GM23338 (cell line): ENCODE measurements around the gene PRPH2. TPM values are rescaled to one million over a fixed set of nuclear protein-coding genes. Genes with fewer than 3 reads are reported as not detected.

Experiments
- ATAC-seq: fragments of 200-7000 bp; cut with Tn5 transposase; 3 replicates; pipeline ENCODE4 v1.9.1; 2020
- DNase-seq: peaks from one replicate; pipeline ENCODE4 v3.0.0-alpha.2; 2015; ENCODE audit warnings: low spot score
- H2AFZ ChIP-seq: fragments of 200-600 bp; sonication (generic); 2 replicates; pipeline ENCODE4 v1.8.0; 2016; ENCODE audit warnings: antibody characterized with exemption, mild to moderate bottlenecking, moderate library complexity
- H3F3A ChIP-seq: fragments of 200-600 bp; sonication (generic); replicated peaks from 2 replicates; pipeline ENCODE4 v1.8.0; 2017; ENCODE audit warnings: antibody characterized with exemption, mixed run types, low read depth
- H3K27ac ChIP-seq: fragments of 200-600 bp; sonication (generic); 2 replicates; pipeline ENCODE4 v1.6.1; 2016; ENCODE audit warnings: low read depth
- H3K27me3 ChIP-seq: fragments of 200-600 bp; sonication (generic); 2 replicates; pipeline ENCODE4 v1.8.0; 2016; ENCODE audit warnings: mild to moderate bottlenecking, mixed run types, moderate library complexity; ENCODE audit not compliant: insufficient read depth
- H3K36me3 ChIP-seq: fragments of 200-600 bp; sonication (generic); 2 replicates; pipeline ENCODE4 v1.8.0; 2016; ENCODE audit warnings: mild to moderate bottlenecking; ENCODE audit not compliant: insufficient read depth
- H3K4me1 ChIP-seq: fragments of 200-600 bp; sonication (generic); 2 replicates; pipeline ENCODE4 v1.8.0; 2016; ENCODE audit warnings: mild to moderate bottlenecking, moderate library complexity; ENCODE audit not compliant: insufficient read depth
- H3K4me2 ChIP-seq: fragments of 200-600 bp; sonication (generic); 2 replicates; pipeline ENCODE4 v1.7.1; 2017; ENCODE audit warnings: mixed run types
- H3K4me3 ChIP-seq: fragments of 200-600 bp; sonication (generic); 2 replicates; pipeline ENCODE4 v1.6.1; 2016; ENCODE audit warnings: mixed run types
- H3K79me2 ChIP-seq: fragments of 200-600 bp; sonication (generic); replicated peaks from 2 replicates; pipeline ENCODE4 v1.8.0; 2017; ENCODE audit warnings: mild to moderate bottlenecking; ENCODE audit not compliant: insufficient read depth
- H3K9me2 ChIP-seq: fragments of 200-600 bp; sonication (generic); 2 replicates; pipeline ENCODE4 v1.8.0; 2017; ENCODE audit not compliant: insufficient read depth
- H4K20me1 ChIP-seq: fragments of 200-600 bp; sonication (generic); replicated peaks from 2 replicates; pipeline ENCODE4 v1.8.0; 2017; ENCODE audit warnings: mild to moderate bottlenecking; ENCODE audit not compliant: insufficient read depth
- H3K27ac Mint-ChIP-seq: 2 replicates; pipeline ENCODE4 v1.8.0; 2020; ENCODE audit warnings: inconsistent platforms, mild to moderate bottlenecking, moderate library complexity, mixed read lengths
- H3K27me3 Mint-ChIP-seq: 3 replicates; pipeline ENCODE4 v1.8.0; 2022; ENCODE audit warnings: low read depth, mild to moderate bottlenecking, moderate library complexity, mixed read lengths, inconsistent platforms; ENCODE audit not compliant: insufficient read depth, poor library complexity
- H3K36me3 Mint-ChIP-seq: 3 replicates; pipeline ENCODE4 v1.8.0; 2021; ENCODE audit warnings: low read depth, mild to moderate bottlenecking, inconsistent platforms, moderate library complexity, mixed read lengths
- H3K4me1 Mint-ChIP-seq: 3 replicates; pipeline ENCODE4 v1.8.0; 2020; ENCODE audit warnings: mild to moderate bottlenecking, inconsistent platforms, mixed read lengths
- H3K4me3 Mint-ChIP-seq: 3 replicates; pipeline ENCODE4 v1.8.0; 2021; ENCODE audit warnings: moderate library complexity, mild to moderate bottlenecking, inconsistent platforms, mixed read lengths
- H3K9me3 Mint-ChIP-seq: 3 replicates; pipeline ENCODE4 v1.8.0; 2020; ENCODE audit warnings: moderate library complexity, mild to moderate bottlenecking, inconsistent platforms, mixed read lengths
- CREB1 ChIP-seq: fragments of 250-450 bp; sonication (Bioruptor Pico); IDR thresholded peaks from 2 replicates; pipeline ENCODE4 v1.5.0; 2020; ENCODE audit warnings: low read depth, mild to moderate bottlenecking, moderate library complexity
- CTCF ChIP-seq, 2 experiments: fragments of 200-600 bp in 1 of 2; sonication (generic) in 1 of 2; conservative IDR thresholded peaks; 2 replicates each; pipeline versions ENCODE4 v1.5.1 to v1.6.1; 2016 to 2017; ENCODE audit warnings: antibody characterized with exemption in 2 of 2, low read depth in 2 of 2, mild to moderate bottlenecking in 2 of 2, moderate library complexity in 1 of 2
- ETS1 ChIP-seq: IDR thresholded peaks from 2 replicates; pipeline ENCODE4 v1.6.1; 2016; ENCODE audit warnings: antibody characterized with exemption
- EZH2 ChIP-seq: fragments of 200-600 bp; sonication (generic); IDR thresholded peaks from one replicate; pipeline ENCODE4 v1.8.0; 2017; ENCODE audit warnings: antibody characterized with exemption, mild to moderate bottlenecking, low read depth; ENCODE audit not compliant: unreplicated experiment
- EZH2phosphoT487 ChIP-seq: fragments of 200-600 bp; sonication (generic); IDR thresholded peaks from one replicate; pipeline ENCODE4 v1.8.1; 2018; ENCODE audit warnings: antibody characterized with exemption; ENCODE audit not compliant: unreplicated experiment
- JUNB ChIP-seq: IDR thresholded peaks from one replicate; pipeline ENCODE4 v1.6.1; 2016; ENCODE audit warnings: antibody characterized with exemption; ENCODE audit not compliant: unreplicated experiment
- NANOG ChIP-seq: IDR thresholded peaks from 2 replicates; pipeline ENCODE4 v1.6.1; 2016; ENCODE audit warnings: antibody characterized with exemption, borderline replicate concordance
- POLR2AphosphoS5 ChIP-seq: IDR thresholded peaks from 2 replicates; pipeline ENCODE4 v1.6.1; 2016; ENCODE audit warnings: antibody characterized with exemption, low read depth
- REST ChIP-seq: IDR thresholded peaks from one replicate; pipeline ENCODE4 v1.6.1; 2018; ENCODE audit warnings: antibody characterized with exemption; ENCODE audit not compliant: unreplicated experiment
- STAT1 ChIP-seq: IDR thresholded peaks from one replicate; pipeline ENCODE4 v1.6.1; 2016; ENCODE audit warnings: antibody characterized with exemption; ENCODE audit not compliant: unreplicated experiment
- ZNF114 ChIP-seq: fragments of 250-450 bp; sonication (Bioruptor Pico); IDR thresholded peaks from 2 replicates; pipeline ENCODE4 v1.5.0; 2020; ENCODE audit warnings: mild to moderate bottlenecking, moderate library complexity
- ZNF331 ChIP-seq: fragments of 250-450 bp; sonication (Bioruptor Pico); IDR thresholded peaks from 2 replicates; pipeline ENCODE4 v1.5.0; 2020; ENCODE audit warnings: low read depth, mild to moderate bottlenecking, moderate library complexity
- ZNF462 ChIP-seq: fragments of 250-450 bp; sonication (Bioruptor Pico); IDR thresholded peaks from 2 replicates; pipeline ENCODE4 v1.5.0; 2020; ENCODE audit warnings: mild to moderate bottlenecking, moderate library complexity
- polyA plus RNA-seq: library from polyadenylated mRNA; unstranded; fragments of >200 nt; fragmentation: Nextera tagmentation; extraction: Ambion mirVana; gene quantifications from 2 replicates; pipeline ENCODE4 v1.2.1, GENCODE V29; 2016
- total RNA-seq: library from RNA; depleted of rRNA; stranded (reverse); fragments of >200 nt; shearing (Covaris generic); gene quantifications from 2 replicates; pipeline ENCODE4 v1.2.3, GENCODE V29; 2014

The PRPH2 gene
- total and polyA plus RNA-seq, 2 experiments from 2014 or later = 0.50 to 0.52 TPM

- H3K27me3 Mint-ChIP-seq = no peaks in the 10 kb centered on the region
- H3K27ac Mint-ChIP-seq = no peak overlapping the region
- Histone ChIP-seq H3F3A (no peaks in the 10 kb centered on the region), H3K27ac (no peak overlapping the region), H3K4me2 (no peak overlapping the region), H3K27me3 (no peaks in the 10 kb centered on the region), H3K36me3 (peaks cover 14% of the 10 kb centered on the region), H3K9me2 (no peaks in the 10 kb centered on the region), H2AFZ (no peak overlapping the region), H4K20me1 (0 out of 2 replicates have a peak, but pooled peaks cover 5% of the 10 kb centered on the region), H3K4me1 (no peaks in the 10 kb centered on the region), H3K79me2 (no peaks in the 10 kb centered on the region), H3K4me3 (no peak overlapping the region)
- ATAC-seq = no peak
- no peaks in the 10 kb centered on the region; the same call in 2 of the 3 replicates for H3K9me3 Mint-ChIP-seq
- TF ChIP-seq EZH2phosphoT487 (no peak), STAT1 (no peak), ZNF331 (CRISPR knock-in tag) (no peak), ZNF462 (no peak), POLR2AphosphoS5 (no peak), ZNF114 (CRISPR knock-in tag) (no peak), ETS1 (no peak), JUNB (no peak), CREB1 (CRISPR knock-in tag) (no peak), EZH2 (no peak), NANOG (no peak), CTCF (conservative IDR thresholded peaks at IDR 0.05; ENCODE audit: low read depth in 2 of 2) (no peak), REST (no peak)
- no peaks in the 10 kb centered on the region for H3K4me1 Mint-ChIP-seq
- H3K4me3 Mint-ChIP-seq = no peak overlapping the region
- DNase-seq = no peak
- peaks cover 35% of the 10 kb centered on the region; the same call in 2 of the 3 replicates for H3K36me3 Mint-ChIP-seq
These were observed 70.2 kb downstream of the PRPH2 start for GRCh38 chr6:42652024-42652746.
